Breast epithelium (tissue), 4 donors: ENCODE measurements around the gene POGLUT2. TPM values are rescaled to one million over a fixed set of nuclear protein-coding genes. Genes with fewer than 3 reads are reported as not detected.

Source experiments
- DNase-seq, 2 donors: peaks; one replicate each; pipeline ENCODE4 v3.0.0-alpha.2; 2019; ENCODE audit warnings: low spot score in 2 of 2
- H3K27ac ChIP-seq, 2 donors: fragments of 200-600 bp; sonication (generic) in 1 of 2; one replicate each; pipeline ENCODE4 v1.5.1; 2016 to 2019; ENCODE audit warnings: mild to moderate bottlenecking in 1 of 2
- H3K27me3 ChIP-seq, 2 donors: fragments of 200-600 bp; sonication (generic) in 1 of 2; one replicate each; pipeline versions ENCODE4 v1.5.1 to v1.6.0; 2017 to 2019; ENCODE audit warnings: control low read depth in 1 of 2, mild to moderate bottlenecking in 1 of 2
- H3K36me3 ChIP-seq: fragments of 200-600 bp; one replicate; pipeline ENCODE4 v1.5.1; 2019
- H3K4me1 ChIP-seq, 2 donors: fragments of 200-600 bp; sonication (generic); one replicate each; pipeline ENCODE4 v1.5.1; 2016 to 2019; ENCODE audit warnings: control low read depth in 1 of 2
- H3K4me3 ChIP-seq, 3 donors: fragments of 200-600 bp; sonication (generic); 1 replicate in 2 of 3; 2 replicates in 1 of 3; pipeline ENCODE4 v1.5.1; 2016 to 2019; ENCODE audit warnings: mild to moderate bottlenecking in 3 of 3, moderate library complexity in 2 of 3
- H3K9me3 ChIP-seq, 2 donors: fragments of 200-600 bp; sonication (generic) in 1 of 2; one replicate each; pipeline ENCODE4 v1.5.1; 2016 to 2019; ENCODE audit warnings: control low read depth in 1 of 2
- CTCF ChIP-seq, 3 donors: fragments of 450-650 bp; IDR thresholded peaks; one replicate each; pipeline ENCODE4 v1.5.1; 2016 to 2017; ENCODE audit warnings: antibody characterized with exemption in 3 of 3, mild to moderate bottlenecking in 3 of 3, moderate library complexity in 3 of 3
- POLR2A ChIP-seq: fragments of 450-650 bp; IDR thresholded peaks from one replicate; pipeline ENCODE4 v1.6.1; 2016; ENCODE audit warnings: antibody characterized with exemption, mild to moderate bottlenecking, moderate library complexity
- POLR2AphosphoS5 ChIP-seq, 3 donors: sonication (generic); formaldehyde crosslinking; IDR thresholded peaks; one replicate each; pipeline ENCODE4 v1.6.1; 2017; ENCODE audit warnings: antibody characterized with exemption in 3 of 3
- intact Hi-C: fragments of 100-400 bp; cut with DNase I; formaldehyde crosslinking; loops from one replicate; pipeline ENCODE4 v1.15.1; 2023; ENCODE audit warnings: low total_unique reads
- total RNA-seq, 3 donors: library from RNA; depleted of rRNA; stranded (reverse); fragments of >200 nt; gene quantifications; one replicate each; pipeline ENCODE4 v1.1.0, GENCODE V29; 2016

POGLUT2 gene
- total RNA-seq, 3 donors from 2014 or later, result 3.2 to 5.9 (median 5.9) TPM

GRCh38 chr13:102816708-102817107 lies 17.9 kb upstream of the POGLUT2 start:
- H3K9me3 ChIP-seq, result peaks cover 0 to under 1% of the 10 kb centered on the region in 2 donors
- H3K4me3 ChIP-seq, result no peak overlapping the region
- no peak overlapping the region for H3K27ac ChIP-seq
- H3K27me3 ChIP-seq, result no peaks in the 10 kb centered on the region
- no peaks in the 10 kb centered on the region for H3K4me1 ChIP-seq
- DNase-seq, result no peak
- H3K36me3 ChIP-seq, result peaks cover 4% of the 10 kb centered on the region
- TF ChIP-seq CTCF (IDR thresholded peaks at IDR 0.05) (no peak), POLR2AphosphoS5 (IDR thresholded peaks at IDR 0.05) (no peak), POLR2A (no peak)
- intact Hi-C loops, result no loop called here

- TF ChIP-seq CTCF (IDR thresholded peaks at IDR 0.05) (no peak), POLR2A (no peak), POLR2AphosphoS5 (IDR thresholded peaks at IDR 0.05) (no peak)
- peaks cover 4% of the 10 kb centered on the region for H3K36me3 ChIP-seq
- H3K4me3 ChIP-seq, result no peak overlapping the region
- H3K27ac ChIP-seq, result no peak overlapping the region
- H3K27me3 ChIP-seq, result no peaks in the 10 kb centered on the region
- peaks cover 5 to 7% of the 10 kb centered on the region in 2 donors for H3K9me3 ChIP-seq
- no peaks in the 10 kb centered on the region for H3K4me1 ChIP-seq
- intact Hi-C loops, result no loop called here
- DNase-seq, result no peak
Observed at GRCh38 chr13:102815788-102816187, 17.0 kb upstream of the POGLUT2 start.

- Histone ChIP-seq H3K4me1 (no peaks in the 10 kb centered on the region), H3K9me3 (peaks cover 5 to 10% of the 10 kb centered on the region in 2 donors), H3K27me3 (no peaks in the 10 kb centered on the region), H3K36me3 (no peaks in the 10 kb centered on the region), H3K27ac (no peak overlapping the region), H3K4me3 (no peak overlapping the region)
- DNase-seq, result no peak
- intact Hi-C loops, result no loop called here
- TF ChIP-seq POLR2A (no peak), CTCF (IDR thresholded peaks at IDR 0.05) (no peak), POLR2AphosphoS5 (IDR thresholded peaks at IDR 0.05) (no peak)
Observed at GRCh38 chr13:102814793-102815192, 16.0 kb upstream of the POGLUT2 start.

GRCh38 chr13:102814025-102814607 lies 15.3 kb upstream of the POGLUT2 start:
- DNase-seq, result no peak
- no peaks in the 10 kb centered on the region for H3K27me3 ChIP-seq
- peaks cover 5 to 10% of the 10 kb centered on the region in 2 donors for H3K9me3 ChIP-seq
- H3K27ac ChIP-seq, result no peak overlapping the region
- no peaks in the 10 kb centered on the region for H3K36me3 ChIP-seq
- intact Hi-C loops, result no loop called here
- H3K4me1 ChIP-seq, result no peaks in the 10 kb centered on the region
- TF ChIP-seq CTCF (IDR thresholded peaks at IDR 0.05), result no peak
- TF ChIP-seq POLR2A, result no peak
- no peak for TF ChIP-seq POLR2AphosphoS5 (IDR thresholded peaks at IDR 0.05)
- no peak overlapping the region for H3K4me3 ChIP-seq

GRCh38 chr13:102812611-102813287 lies 14.0 kb upstream of the POGLUT2 start:
- no peaks in the 10 kb centered on the region for H3K4me1 ChIP-seq
- no peak for DNase-seq
- peaks cover 5 to 10% of the 10 kb centered on the region in 2 donors for H3K9me3 ChIP-seq
- H3K36me3 ChIP-seq, result no peaks in the 10 kb centered on the region
- H3K27ac ChIP-seq, result no peak overlapping the region
- intact Hi-C loops, result no loop called here
- TF ChIP-seq POLR2A (no peak), CTCF (IDR thresholded peaks at IDR 0.05) (no peak), POLR2AphosphoS5 (IDR thresholded peaks at IDR 0.05) (no peak)
- H3K4me3 ChIP-seq, result no peak overlapping the region
- H3K27me3 ChIP-seq, result no peaks in the 10 kb centered on the region
